Breast epithelium (tissue), 4 donors: Measurements from ENCODE around the gene WFIKKN2. TPM values are rescaled to one million over a fixed set of nuclear protein-coding genes. Genes with fewer than 3 reads are reported as not detected.

Experiments used
- DNase-seq, 2 donors: peaks; one replicate each; pipeline ENCODE4 v3.0.0-alpha.2; 2019; ENCODE audit warnings: low spot score in 2 of 2
- H3K27ac ChIP-seq, 2 donors: fragments of 200-600 bp; sonication (generic) in 1 of 2; one replicate each; pipeline ENCODE4 v1.5.1; 2016 to 2019; ENCODE audit warnings: mild to moderate bottlenecking in 1 of 2
- H3K27me3 ChIP-seq, 2 donors: fragments of 200-600 bp; sonication (generic) in 1 of 2; one replicate each; pipeline versions ENCODE4 v1.5.1 to v1.6.0; 2017 to 2019; ENCODE audit warnings: control low read depth in 1 of 2, mild to moderate bottlenecking in 1 of 2
- H3K36me3 ChIP-seq: fragments of 200-600 bp; one replicate; pipeline ENCODE4 v1.5.1; 2019
- H3K4me1 ChIP-seq, 2 donors: fragments of 200-600 bp; sonication (generic); one replicate each; pipeline ENCODE4 v1.5.1; 2016 to 2019; ENCODE audit warnings: control low read depth in 1 of 2
- H3K4me3 ChIP-seq, 3 donors: fragments of 200-600 bp; sonication (generic); 1 replicate in 2 of 3; 2 replicates in 1 of 3; pipeline ENCODE4 v1.5.1; 2016 to 2019; ENCODE audit warnings: mild to moderate bottlenecking in 3 of 3, moderate library complexity in 2 of 3
- H3K9me3 ChIP-seq, 2 donors: fragments of 200-600 bp; sonication (generic) in 1 of 2; one replicate each; pipeline ENCODE4 v1.5.1; 2016 to 2019; ENCODE audit warnings: control low read depth in 1 of 2
- CTCF ChIP-seq, 3 donors: fragments of 450-650 bp; IDR thresholded peaks; one replicate each; pipeline ENCODE4 v1.5.1; 2016 to 2017; ENCODE audit warnings: antibody characterized with exemption in 3 of 3, mild to moderate bottlenecking in 3 of 3, moderate library complexity in 3 of 3
- POLR2A ChIP-seq: fragments of 450-650 bp; IDR thresholded peaks from one replicate; pipeline ENCODE4 v1.6.1; 2016; ENCODE audit warnings: antibody characterized with exemption, mild to moderate bottlenecking, moderate library complexity
- POLR2AphosphoS5 ChIP-seq, 3 donors: sonication (generic); formaldehyde crosslinking; IDR thresholded peaks; one replicate each; pipeline ENCODE4 v1.6.1; 2017; ENCODE audit warnings: antibody characterized with exemption in 3 of 3
- intact Hi-C: fragments of 100-400 bp; cut with DNase I; formaldehyde crosslinking; loops from one replicate; pipeline ENCODE4 v1.15.1; 2023; ENCODE audit warnings: low total_unique reads
- total RNA-seq, 3 donors: library from RNA; depleted of rRNA; stranded (reverse); fragments of >200 nt; gene quantifications; one replicate each; pipeline ENCODE4 v1.1.0, GENCODE V29; 2016

Gene WFIKKN2
- total RNA-seq, 3 donors from 2014 or later = not detected

DNA sequence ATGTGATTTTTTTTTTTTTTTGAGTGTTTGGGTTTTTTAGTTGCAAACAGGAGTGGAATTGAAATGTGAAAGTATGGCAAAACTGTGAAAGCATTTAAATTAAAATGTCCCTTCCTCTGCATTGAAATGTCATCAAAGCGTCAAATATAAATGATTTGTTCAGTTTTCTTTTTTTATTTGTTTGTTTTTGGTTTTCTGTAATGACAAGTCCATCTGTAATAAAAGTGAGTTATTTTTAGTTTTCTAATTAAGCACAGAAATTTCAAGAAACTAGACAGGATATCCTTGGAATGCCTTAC, 32.7 kb downstream of the WFIKKN2 start:
- H3K27me3 ChIP-seq = no peaks in the 10 kb centered on the region
- no peak for DNase-seq
- TF ChIP-seq CTCF (IDR thresholded peaks at IDR 0.05) = no peak
- TF ChIP-seq POLR2A = no peak
- TF ChIP-seq POLR2AphosphoS5 (IDR thresholded peaks at IDR 0.05) = no peak
- intact Hi-C loops = loop anchor here (5.0 kb wide), 1 partner anchor 84 kb away; no protein-coding TSS in a partner anchor
- H3K4me1 ChIP-seq = no peaks in the 10 kb centered on the region
- no peaks in the 10 kb centered on the region for H3K36me3 ChIP-seq
- no peaks in the 10 kb centered on the region for H3K9me3 ChIP-seq
- peak overlapping the region; percentile 80 to 98 (median 97) for H3K4me3 ChIP-seq
- peak overlapping the region; percentile 100 for H3K27ac ChIP-seq

DNA sequence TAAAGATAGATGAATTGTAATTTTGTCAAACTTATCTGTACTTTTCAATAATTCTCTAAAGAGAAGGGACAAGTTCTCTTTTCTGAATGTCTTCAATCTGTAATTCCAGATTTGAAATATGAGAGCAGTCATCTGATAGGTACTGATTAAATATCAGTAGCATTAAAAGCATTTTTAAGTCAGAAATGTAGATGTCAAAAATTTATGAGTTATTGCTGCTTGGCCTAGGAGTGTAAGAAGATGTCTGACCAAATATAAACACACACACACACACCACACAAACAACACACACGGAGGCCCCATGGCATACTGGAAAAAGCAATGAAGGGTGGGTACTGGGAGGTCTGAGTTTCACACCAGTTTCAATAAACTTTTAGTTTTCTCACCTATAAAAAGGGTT, 33.2 kb downstream of the WFIKKN2 start:
- Histone ChIP-seq H3K27ac (peak overlapping the region; percentile 100), H3K4me1 (no peaks in the 10 kb centered on the region), H3K4me3 (peak overlapping the region in 1 of 3 donors; percentile 98), H3K36me3 (no peaks in the 10 kb centered on the region), H3K9me3 (no peaks in the 10 kb centered on the region), H3K27me3 (no peaks in the 10 kb centered on the region)
- intact Hi-C loops = loop anchor here (5.0 kb wide), 1 partner anchor 84 kb away; no protein-coding TSS in a partner anchor
- TF ChIP-seq POLR2A (no peak), POLR2AphosphoS5 (IDR thresholded peaks at IDR 0.05) (no peak), CTCF (IDR thresholded peaks at IDR 0.05) (no peak)
- no peak for DNase-seq

DNA sequence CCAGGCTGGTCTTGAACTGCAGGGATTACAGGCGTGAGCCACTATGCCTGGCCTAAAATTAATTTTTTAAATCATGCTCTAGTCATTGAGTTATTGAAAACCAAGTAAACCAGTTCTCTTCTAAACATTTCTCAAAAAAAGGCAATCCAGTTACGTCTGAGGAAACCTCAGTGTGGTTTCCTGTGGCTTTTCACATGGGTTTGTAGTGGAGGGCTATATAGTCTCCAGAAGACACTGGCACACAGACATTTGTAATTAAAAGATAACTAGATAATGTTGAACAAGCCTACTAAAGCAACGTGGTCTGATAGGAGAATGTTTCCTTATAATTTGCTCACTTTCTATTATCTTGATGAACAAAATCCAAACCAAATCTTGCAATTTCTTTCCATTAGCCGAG, 36.0 kb downstream of the WFIKKN2 start:
- intact Hi-C loops = no loop called here
- no peak overlapping the region for H3K4me3 ChIP-seq
- no peak for TF ChIP-seq POLR2AphosphoS5 (IDR thresholded peaks at IDR 0.05)
- TF ChIP-seq CTCF (IDR thresholded peaks at IDR 0.05) = no peak
- TF ChIP-seq POLR2A = no peak
- no peak for DNase-seq
- no peaks in the 10 kb centered on the region for H3K27me3 ChIP-seq
- H3K27ac ChIP-seq = no peak overlapping the region
- no peaks in the 10 kb centered on the region for H3K9me3 ChIP-seq
- no peaks in the 10 kb centered on the region for H3K36me3 ChIP-seq
- no peaks in the 10 kb centered on the region for H3K4me1 ChIP-seq

- Histone ChIP-seq H3K9me3 (no peaks in the 10 kb centered on the region), H3K4me1 (no peaks in the 10 kb centered on the region), H3K36me3 (no peaks in the 10 kb centered on the region), H3K27ac (peak overlapping the region in 1 of 2 donors; percentile 57), H3K27me3 (no peaks in the 10 kb centered on the region), H3K4me3 (no peak overlapping the region)
- intact Hi-C loops = no loop called here
- no peak for DNase-seq
- TF ChIP-seq POLR2A (no peak), POLR2AphosphoS5 (IDR thresholded peaks at IDR 0.05) (no peak), CTCF (IDR thresholded peaks at IDR 0.05) (no peak)
These were observed 36.5 kb downstream of the WFIKKN2 start for GRCh38 chr17:50871898-50872297.

DNA sequence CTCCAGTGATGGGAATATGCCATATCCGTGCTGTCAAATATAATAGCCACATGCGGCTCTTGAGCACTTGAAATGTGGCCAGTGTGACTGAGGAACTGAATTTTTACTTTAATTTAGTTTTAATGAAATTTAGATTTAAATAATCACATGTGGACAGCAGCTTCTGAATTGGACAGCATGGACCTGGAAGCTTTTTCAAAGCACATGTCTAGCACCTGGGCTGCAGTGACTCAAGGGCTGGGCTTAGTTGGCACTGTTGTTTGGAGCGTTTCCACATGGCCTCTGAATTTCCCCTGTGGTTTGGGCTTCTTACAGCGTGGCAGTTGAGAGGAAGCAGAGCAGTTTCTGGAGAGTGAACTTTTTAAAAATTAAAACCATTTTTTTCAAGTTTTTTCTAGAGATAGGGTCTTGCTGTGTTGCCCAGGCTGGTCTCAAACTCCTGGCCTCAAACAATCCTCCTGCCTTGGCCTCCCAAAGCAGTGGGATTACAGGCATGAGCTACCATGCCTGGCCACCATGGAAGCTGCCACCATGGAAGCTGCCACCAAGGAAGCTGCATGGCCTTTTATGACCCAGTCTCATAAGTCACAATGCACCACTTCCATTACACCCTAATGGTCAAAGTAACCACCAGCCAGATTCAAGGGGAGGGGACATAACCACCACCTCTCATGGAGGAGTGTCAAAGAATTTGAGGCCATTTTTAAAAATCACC, 37.5 kb downstream of the WFIKKN2 start:
- peak in 1 of 2 donors; percentile 64 for DNase-seq
- TF ChIP-seq CTCF (IDR thresholded peaks at IDR 0.05) (no peak), POLR2AphosphoS5 (IDR thresholded peaks at IDR 0.05) (no peak)
- H3K36me3 ChIP-seq = no peaks in the 10 kb centered on the region
- no peak overlapping the region for H3K4me3 ChIP-seq
- no peaks in the 10 kb centered on the region for H3K27me3 ChIP-seq
- H3K27ac ChIP-seq = peak overlapping the region in 1 of 2 donors; percentile 57
- intact Hi-C loops = no loop called here
- H3K9me3 ChIP-seq = no peaks in the 10 kb centered on the region
- H3K4me1 ChIP-seq = no peaks in the 10 kb centered on the region
